ENCODE data around the gene ZBTB7C. TPM values are rescaled to one million over a fixed set of nuclear protein-coding genes. Genes with fewer than 3 reads are reported as not detected.

Gene ZBTB7C
- total RNA-seq, 2 experiments from 2014 or later, result not detected

DNA sequence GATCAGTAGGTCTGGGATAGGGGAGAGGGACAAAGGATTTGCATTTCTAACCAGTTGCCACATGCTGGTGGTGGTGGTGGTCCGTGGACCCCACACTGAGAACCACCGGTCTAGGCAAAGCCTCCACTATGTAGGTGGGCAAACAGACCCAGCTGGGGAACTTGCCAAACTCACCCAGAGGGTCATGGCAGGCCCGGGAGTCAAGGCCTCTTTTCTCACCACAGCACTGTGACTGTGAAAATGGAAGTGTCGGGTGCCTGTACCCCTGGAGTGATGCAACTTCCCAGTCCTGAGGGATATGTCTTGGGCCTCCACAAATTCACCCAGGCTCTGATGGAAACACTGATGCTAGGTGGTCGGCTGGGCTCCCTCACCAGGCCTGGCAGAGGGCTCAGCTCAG, 377.5 kb downstream of the ZBTB7C start:
- intact Hi-C loops (cut with micrococcal nuclease), result loop anchor here (5.0 kb wide), 1 partner anchor 416 kb away; no protein-coding TSS in a partner anchor
- TF ChIP-seq, protein P1, sequence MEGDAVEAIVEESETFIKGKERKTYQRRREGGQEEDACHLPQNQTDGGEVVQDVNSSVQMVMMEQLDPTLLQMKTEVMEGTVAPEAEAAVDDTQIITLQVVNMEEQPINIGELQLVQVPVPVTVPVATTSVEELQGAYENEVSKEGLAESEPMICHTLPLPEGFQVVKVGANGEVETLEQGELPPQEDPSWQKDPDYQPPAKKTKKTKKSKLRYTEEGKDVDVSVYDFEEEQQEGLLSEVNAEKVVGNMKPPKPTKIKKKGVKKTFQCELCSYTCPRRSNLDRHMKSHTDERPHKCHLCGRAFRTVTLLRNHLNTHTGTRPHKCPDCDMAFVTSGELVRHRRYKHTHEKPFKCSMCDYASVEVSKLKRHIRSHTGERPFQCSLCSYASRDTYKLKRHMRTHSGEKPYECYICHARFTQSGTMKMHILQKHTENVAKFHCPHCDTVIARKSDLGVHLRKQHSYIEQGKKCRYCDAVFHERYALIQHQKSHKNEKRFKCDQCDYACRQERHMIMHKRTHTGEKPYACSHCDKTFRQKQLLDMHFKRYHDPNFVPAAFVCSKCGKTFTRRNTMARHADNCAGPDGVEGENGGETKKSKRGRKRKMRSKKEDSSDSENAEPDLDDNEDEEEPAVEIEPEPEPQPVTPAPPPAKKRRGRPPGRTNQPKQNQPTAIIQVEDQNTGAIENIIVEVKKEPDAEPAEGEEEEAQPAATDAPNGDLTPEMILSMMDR (IDR thresholded peaks at IDR 0.05), result no peak

DNA sequence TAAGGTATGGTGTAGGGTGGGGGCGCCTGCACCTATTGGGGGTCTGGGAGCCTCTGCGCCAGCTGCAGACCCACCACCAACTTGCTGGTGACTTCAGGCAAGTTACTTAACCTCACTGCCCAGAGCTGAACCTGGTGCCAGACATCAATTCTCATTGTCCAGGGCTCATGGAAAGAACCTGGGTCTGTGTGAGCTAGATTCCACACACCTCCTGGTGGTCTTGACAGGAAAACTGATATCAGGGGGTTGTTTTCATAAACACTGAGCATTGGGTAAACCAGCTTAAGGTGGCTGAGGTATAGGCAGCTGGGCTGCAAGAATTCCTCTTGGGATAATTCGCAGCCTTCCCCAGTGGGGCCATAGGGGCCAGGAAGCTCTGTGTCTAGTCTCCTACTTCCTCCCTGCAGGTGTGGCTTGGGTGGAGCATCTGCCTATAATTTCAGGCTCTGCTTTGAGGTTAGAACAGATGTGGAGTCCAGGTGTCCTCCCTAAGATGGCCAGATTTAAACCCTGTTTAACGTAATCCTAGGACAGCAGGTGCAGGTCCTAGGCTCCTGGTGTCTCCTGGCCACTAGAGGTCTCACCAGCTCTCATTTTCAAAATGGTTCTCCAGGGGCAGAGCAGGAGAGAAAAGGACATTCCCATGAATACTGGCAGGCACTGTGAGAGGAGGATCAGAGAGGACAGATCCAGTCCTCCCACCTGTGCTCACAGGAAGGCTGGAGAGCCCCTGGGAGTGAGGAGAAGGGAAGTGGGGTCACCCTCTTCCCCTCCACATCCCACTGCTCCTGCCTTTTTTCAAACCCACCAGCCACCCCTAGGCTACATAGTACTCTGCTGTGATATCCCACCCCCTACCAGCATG, 378.3 kb downstream of the ZBTB7C start:
- ChIA-PET POLR2A (no interaction called here), CTCF (interaction anchor here (0.8 to 2.6 kb wide), 6 partner anchors 8 to 414 kb away, joined by 3 to 8 read pairs (median 4); no protein-coding TSS in a partner anchor)
- Mint-ChIP-seq H3K36me3 (ENCODE audit: low read depth) (no peaks in the 10 kb centered on the region), H3K27me3 (no peaks in the 10 kb centered on the region), H3K4me1 (ENCODE audit: low read depth) (no peaks in the 10 kb centered on the region), H3K27ac (no peak overlapping the region), H3K4me3 (no peak overlapping the region), H3K9me3 (no peaks in the 10 kb centered on the region)
- ATAC-seq, result no peak
- intact Hi-C loops (cut with micrococcal nuclease), result loop anchor here (5.0 kb wide), 1 partner anchor 416 kb away; no protein-coding TSS in a partner anchor
- TF ChIP-seq, protein P1 (IDR thresholded peaks at IDR 0.05), result peak; percentile 43
- peak; percentile 27 for DNase-seq

More for the DNA sequence above, 377.5 kb downstream of the ZBTB7C start:
- Mint-ChIP-seq H3K4me3 (no peak overlapping the region), H3K4me1 (ENCODE audit: low read depth) (no peaks in the 10 kb centered on the region), H3K9me3 (no peaks in the 10 kb centered on the region), H3K27me3 (no peaks in the 10 kb centered on the region), H3K27ac (no peak overlapping the region), H3K36me3 (ENCODE audit: low read depth) (no peaks in the 10 kb centered on the region)
- no peak for ATAC-seq
- ChIA-PET CTCF (interaction anchor here (1.3 to 2.6 kb wide), 2 partner anchors 277 to 413 kb away, joined by 4 to 8 read pairs; no protein-coding TSS in a partner anchor), POLR2A (no interaction called here)
- DNase-seq, result no peak

DNA sequence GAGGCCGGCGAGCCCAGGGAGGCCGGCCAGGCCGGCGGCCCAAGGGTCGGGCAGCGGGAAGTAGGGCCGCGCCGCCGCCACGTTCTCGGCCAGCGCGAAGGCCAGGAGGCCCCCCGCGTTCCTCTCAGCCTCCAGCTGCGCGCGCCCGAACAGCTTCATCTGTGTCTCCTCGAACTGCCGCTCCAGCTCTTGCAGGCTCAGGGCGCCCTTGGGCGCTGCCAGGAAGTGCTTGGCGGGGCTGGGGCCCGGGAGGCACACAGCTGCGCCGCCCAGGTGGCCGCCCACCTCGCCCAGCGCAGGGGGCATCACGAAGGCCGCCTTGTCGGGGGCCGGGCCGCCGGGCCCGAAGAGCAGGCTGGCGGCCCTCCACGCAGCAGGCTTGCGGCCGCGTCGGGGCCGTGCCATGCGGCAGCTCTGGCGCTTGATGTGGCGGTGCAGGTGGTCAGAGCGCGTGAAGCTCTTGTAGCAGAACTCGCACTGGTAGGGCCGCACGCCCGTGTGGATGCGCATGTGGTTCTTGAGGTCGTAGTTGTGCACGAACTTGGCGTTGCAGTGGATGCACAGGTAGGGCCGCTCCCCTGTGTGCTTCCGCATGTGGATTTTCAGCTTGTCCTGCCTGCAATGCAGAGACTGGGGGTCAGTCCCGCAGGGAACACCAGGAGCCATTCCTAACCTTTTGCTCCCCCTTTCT, 379.7 kb downstream of the ZBTB7C start:
- ATAC-seq (no peak), DNase-seq (no peak)
- ChIA-PET POLR2A (interaction anchor here (0.7 kb wide), 1 partner anchor 10 kb away, joined by 3 read pairs; no protein-coding TSS in a partner anchor), CTCF (interaction anchor here (1.3 to 2.6 kb wide), 5 partner anchors 10 to 416 kb away, joined by 3 to 8 read pairs (median 4); no protein-coding TSS in a partner anchor)
- Mint-ChIP-seq H3K4me1 (ENCODE audit: low read depth) (no peaks in the 10 kb centered on the region), H3K27me3 (no peaks in the 10 kb centered on the region), H3K9me3 (no peaks in the 10 kb centered on the region), H3K27ac (no peak overlapping the region), H3K36me3 (ENCODE audit: low read depth) (no peaks in the 10 kb centered on the region), H3K4me3 (no peak overlapping the region)
- intact Hi-C loops (cut with micrococcal nuclease), result no loop called here
- TF ChIP-seq, protein P1 (IDR thresholded peaks at IDR 0.05), result no peak

DNA sequence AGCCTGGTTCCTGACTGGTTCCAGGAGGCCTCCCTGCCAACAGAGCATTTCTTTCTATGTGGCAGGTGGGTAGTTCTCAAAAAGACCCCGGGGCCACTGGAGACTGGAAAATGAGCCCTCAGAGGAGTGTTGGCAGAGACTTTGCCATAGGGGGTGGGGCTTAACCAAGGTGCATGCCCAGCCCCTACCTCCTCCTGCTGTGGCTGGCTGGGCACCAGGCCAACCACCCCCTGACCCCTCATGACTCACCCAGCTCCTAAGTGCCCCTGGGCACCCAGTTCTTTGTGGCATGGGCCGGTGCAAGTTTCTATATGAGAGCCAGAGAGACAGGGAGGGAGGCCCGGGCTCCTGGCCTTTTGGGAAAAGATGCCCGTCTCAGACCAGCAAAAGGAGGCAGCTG, 380.5 kb downstream of the ZBTB7C start:
- H3K9me3 Mint-ChIP-seq, result no peaks in the 10 kb centered on the region
- TF ChIP-seq, protein P1 (IDR thresholded peaks at IDR 0.05), result no peak
- no peak overlapping the region for H3K4me3 Mint-ChIP-seq
- POLR2A ChIA-PET, result interaction anchor here (0.7 kb wide), 1 partner anchor 9 kb away, joined by 3 read pairs; no protein-coding TSS in a partner anchor
- H3K4me1 Mint-ChIP-seq (ENCODE audit: low read depth), result no peaks in the 10 kb centered on the region
- CTCF ChIA-PET, result interaction anchor here (1.5 kb wide), 1 partner anchor 257 kb away, joined by 7 read pairs; no protein-coding TSS in a partner anchor
- H3K27me3 Mint-ChIP-seq, result no peaks in the 10 kb centered on the region
- intact Hi-C loops (cut with micrococcal nuclease), result no loop called here
- no peak overlapping the region for H3K27ac Mint-ChIP-seq
- no peak for DNase-seq
- ATAC-seq, result no peak
- H3K36me3 Mint-ChIP-seq (ENCODE audit: low read depth), result no peaks in the 10 kb centered on the region

Data from activated CD8-positive, alpha-beta T cell treated with anti-CD3 and anti-CD28 coated beads for 36 hours (primary cell).